ENCODE measurements around the gene NSUN2. TPM values are rescaled to one million over a fixed set of nuclear protein-coding genes. Genes with fewer than 3 reads are reported as not detected.
"Not testable (repeated sequence)": the region's sequence is repeated elsewhere in the genome, so short reads cannot be mapped to it uniquely, and the experiment has no call there.

The NSUN2 gene
- total RNA-seq, 1 experiment from 2014 or later: 184 TPM

- DNase-seq (ENCODE audit: low read depth): not testable (repeated sequence)
Observed at GRCh38 chr5:6645571-6646362, 12.9 kb upstream of the NSUN2 start.

GRCh38 chr5:6644794-6645241 lies 12.0 kb upstream of the NSUN2 start:
- no peak for DNase-seq (ENCODE audit: low read depth)

GRCh38 chr5:6642655-6643054 lies 9.8 kb upstream of the NSUN2 start:
- no peak for DNase-seq (ENCODE audit: low read depth)

GRCh38 chr5:6638236-6638635 lies 5.4 kb upstream of the NSUN2 start:
- DNase-seq (ENCODE audit: low read depth): peak; percentile 34

- no peak for DNase-seq (ENCODE audit: low read depth)
Observed at GRCh38 chr5:6637590-6637989, 4.7 kb upstream of the NSUN2 start.

GRCh38 chr5:6637022-6637421 lies 4.2 kb upstream of the NSUN2 start:
- no peak for DNase-seq (ENCODE audit: low read depth)

- DNase-seq (ENCODE audit: low read depth): no peak
Observed at GRCh38 chr5:6636293-6636692, 3.4 kb upstream of the NSUN2 start.

GRCh38 chr5:6634788-6635430 lies 2.1 kb upstream of the NSUN2 start:
- no peak for DNase-seq (ENCODE audit: low read depth)

- DNase-seq (ENCODE audit: low read depth): no peak
Observed at GRCh38 chr5:6634306-6634705, 1.5 kb upstream of the NSUN2 start.

- no peak for DNase-seq (ENCODE audit: low read depth)
Observed at GRCh38 chr5:6633469-6634245, 813 bp upstream of the NSUN2 start.

GRCh38 chr5:6632324-6632887 lies 438 bp downstream of the NSUN2 start:
- no peak for DNase-seq (ENCODE audit: low read depth)

- DNase-seq (ENCODE audit: low read depth): peak; percentile 49
Observed at GRCh38 chr5:6631441-6631840, 1.4 kb downstream of the NSUN2 start.

- DNase-seq (ENCODE audit: low read depth): no peak
Observed at GRCh38 chr5:6626508-6626907, 6.3 kb downstream of the NSUN2 start.

GRCh38 chr5:6623941-6624340 lies 8.9 kb downstream of the NSUN2 start:
- DNase-seq (ENCODE audit: low read depth): no peak

GRCh38 chr5:6623228-6623627 lies 9.6 kb downstream of the NSUN2 start:
- DNase-seq (ENCODE audit: low read depth): no peak

- no peak for DNase-seq (ENCODE audit: low read depth)
Observed at GRCh38 chr5:6616632-6617031, 16.2 kb downstream of the NSUN2 start.

- DNase-seq (ENCODE audit: low read depth): no peak
Observed at GRCh38 chr5:6615034-6615815, 17.6 kb downstream of the NSUN2 start.

GRCh38 chr5:6611334-6612256 lies 21.2 kb downstream of the NSUN2 start:
- DNase-seq (ENCODE audit: low read depth): no peak

- no peak for DNase-seq (ENCODE audit: low read depth)
Observed at GRCh38 chr5:6608016-6608415, 24.8 kb downstream of the NSUN2 start.

GRCh38 chr5:6607559-6607936 lies 25.3 kb downstream of the NSUN2 start:
- no peak for DNase-seq (ENCODE audit: low read depth)
